SK-N-SH (cell line): Measurements from ENCODE around the gene MAPRE3.
A peak's percentile ranks its signal among the peaks of the same experiment; 100 is the strongest.

ENCODE experiments used
- CTCF ChIP-seq: fragments of 200-600 bp; sonication (generic); IDR thresholded peaks from 2 replicates; pipeline ENCODE4 v1.6.1; 2017; ENCODE audit warnings: antibody characterized with exemption, mild to moderate bottlenecking, moderate library complexity
- EZH2phosphoT487 ChIP-seq: fragments of 200-600 bp; sonication (generic); IDR thresholded peaks from 2 replicates; pipeline ENCODE4 v1.6.1; 2017; ENCODE audit warnings: low read depth, mixed run types, mild to moderate bottlenecking, antibody characterized with exemption, moderate library complexity, borderline replicate concordance
- FOSL2 ChIP-seq: IDR thresholded peaks from 2 replicates; pipeline ENCODE4 v1.4.0; 2012; ENCODE audit warnings: low read depth, mild to moderate bottlenecking, moderate library complexity, borderline replicate concordance
- GABPA ChIP-seq: IDR thresholded peaks from 2 replicates; pipeline ENCODE4 v1.4.0; 2012; ENCODE audit warnings: low read depth, mild to moderate bottlenecking
- GATA2 ChIP-seq: sonication (generic); formaldehyde crosslinking; IDR thresholded peaks from 2 replicates; pipeline ENCODE4 v1.5.0; 2020; ENCODE audit warnings: mild to moderate bottlenecking, missing genetic modification reagents
- MXI1 ChIP-seq: IDR thresholded peaks from 2 replicates; pipeline ENCODE4 v1.6.1; 2012; ENCODE audit warnings: mild to moderate bottlenecking, low read depth, low read length, improper control_type of control experiment
- SMC3 ChIP-seq: IDR thresholded peaks from 2 replicates; pipeline ENCODE4 v1.6.1; 2012; ENCODE audit warnings: low read depth, low read length, improper control_type of control experiment

- TF ChIP-seq CTCF (no peak), GABPA (no peak), SMC3 (no peak), MXI1 (peak; percentile 19; the same call in 1 of the 2 replicates), FOSL2 (no peak), GATA2 (CRISPR knock-in tag) (no peak), EZH2phosphoT487 (no peak)
Measured at GRCh38 chr2:27049422-27050280, 79.2 kb downstream of the MAPRE3 start.
